Daoy (cell line): Measurements from ENCODE around the gene UPK2. TPM values are rescaled to one million over a fixed set of nuclear protein-coding genes. Genes with fewer than 3 reads are reported as not detected.

Source experiments
- DNase-seq: peaks from one replicate; pipeline ENCODE4 v3.0.0-alpha.2; 2015; ENCODE audit warnings: low read depth
- total RNA-seq: library from RNA; depleted of rRNA; stranded (reverse); fragments of >200 nt; shearing (Covaris generic); gene quantifications from 2 replicates; pipeline ENCODE4 v1.2.3, GENCODE V29; 2014; rRNA removed

UPK2 gene
- total RNA-seq = not detected in 2 replicates

DNA sequence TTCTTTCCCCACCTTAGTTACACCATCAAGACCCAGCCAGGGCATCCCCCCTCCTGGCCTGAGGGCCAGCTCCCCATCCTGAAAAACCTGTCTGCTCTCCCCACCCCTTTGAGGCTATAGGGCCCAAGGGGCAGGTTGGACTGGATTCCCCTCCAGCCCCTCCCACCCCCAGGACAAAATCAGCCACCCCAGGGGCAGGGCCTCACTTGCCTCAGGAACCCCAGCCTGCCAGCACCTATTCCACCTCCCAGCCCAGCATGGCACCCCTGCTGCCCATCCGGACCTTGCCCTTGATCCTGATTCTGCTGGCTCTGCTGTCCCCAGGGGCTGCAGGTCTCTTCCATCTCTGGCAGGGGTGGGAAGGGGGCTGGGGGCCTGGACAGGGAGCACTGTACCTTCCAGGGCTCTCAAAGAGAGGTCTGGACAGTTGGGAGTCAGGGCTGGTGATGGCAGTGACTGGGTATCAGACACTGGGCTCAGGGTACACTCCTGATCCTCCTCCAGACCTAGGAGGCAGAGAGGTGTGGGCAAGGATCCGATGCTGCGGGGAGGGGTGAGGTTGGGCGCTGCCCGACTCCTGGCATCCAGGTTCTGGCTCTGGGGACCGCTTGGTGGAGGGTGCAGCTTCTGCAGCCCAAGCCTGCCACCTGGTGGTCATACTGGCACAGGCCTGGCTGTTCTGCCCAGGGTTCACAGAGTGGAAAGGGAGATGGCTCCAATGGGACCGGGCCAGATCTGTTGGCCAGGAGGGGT lies at the start of gene UPK2:
TSS of gene UPK2 (plus strand) at position 205 of the 753 bp plus-strand sequence. CDS start at position 258, 53 bp downstream.
- peak; percentile 84 for DNase-seq

- peak; percentile 77 for DNase-seq
Observed at GRCh38 chr11:118907051-118908042, 48.8 kb upstream of the UPK2 start.

- DNase-seq = no peak
Observed at GRCh38 chr11:118908264-118908663, 47.8 kb upstream of the UPK2 start.

GRCh38 chr11:118908901-118909618 lies 47.0 kb upstream of the UPK2 start:
- peak; percentile 58 for DNase-seq

DNA sequence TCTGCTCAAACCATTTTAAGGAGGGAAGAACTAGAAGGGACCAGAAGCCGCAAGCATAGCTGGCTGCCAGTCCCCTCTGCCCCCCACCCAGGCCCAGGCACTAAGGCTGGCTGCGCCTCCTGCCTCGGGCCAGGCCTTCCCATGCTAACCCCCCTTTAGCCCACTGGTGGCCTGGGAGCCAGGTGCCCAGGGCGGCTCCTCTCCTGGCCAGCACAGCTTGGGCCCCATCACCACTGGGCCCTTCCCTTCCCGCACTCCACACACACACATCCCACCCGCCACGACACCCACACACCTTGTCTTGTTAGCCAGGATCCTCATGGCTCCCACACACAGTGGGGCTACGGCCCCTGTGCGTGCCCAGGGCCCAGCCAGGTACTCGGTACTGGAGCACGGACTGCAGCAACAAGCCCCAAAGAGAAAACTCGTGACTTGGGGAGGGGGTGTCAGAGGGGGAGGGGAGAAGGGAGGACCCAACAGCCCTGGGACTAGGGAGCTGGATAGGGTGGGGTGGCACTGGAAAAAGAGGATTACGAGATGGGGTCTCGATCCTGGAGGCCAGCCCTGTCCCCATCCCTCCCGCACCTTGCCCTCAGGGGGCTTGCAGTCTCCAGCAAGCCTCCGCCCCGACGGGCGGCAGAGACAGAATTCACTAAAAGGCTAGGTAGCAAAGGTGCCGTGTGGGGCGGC lies 46.3 kb upstream of the UPK2 start:
- DNase-seq = no peak

GRCh38 chr11:118910309-118911112 lies 45.6 kb upstream of the UPK2 start:
- peak; percentile 86 for DNase-seq

GRCh38 chr11:118911113-118911879 lies 44.8 kb upstream of the UPK2 start:
- peak; percentile 79 for DNase-seq

GRCh38 chr11:118911880-118912741 lies 44.0 kb upstream of the UPK2 start:
- DNase-seq = peak; percentile 96

DNA sequence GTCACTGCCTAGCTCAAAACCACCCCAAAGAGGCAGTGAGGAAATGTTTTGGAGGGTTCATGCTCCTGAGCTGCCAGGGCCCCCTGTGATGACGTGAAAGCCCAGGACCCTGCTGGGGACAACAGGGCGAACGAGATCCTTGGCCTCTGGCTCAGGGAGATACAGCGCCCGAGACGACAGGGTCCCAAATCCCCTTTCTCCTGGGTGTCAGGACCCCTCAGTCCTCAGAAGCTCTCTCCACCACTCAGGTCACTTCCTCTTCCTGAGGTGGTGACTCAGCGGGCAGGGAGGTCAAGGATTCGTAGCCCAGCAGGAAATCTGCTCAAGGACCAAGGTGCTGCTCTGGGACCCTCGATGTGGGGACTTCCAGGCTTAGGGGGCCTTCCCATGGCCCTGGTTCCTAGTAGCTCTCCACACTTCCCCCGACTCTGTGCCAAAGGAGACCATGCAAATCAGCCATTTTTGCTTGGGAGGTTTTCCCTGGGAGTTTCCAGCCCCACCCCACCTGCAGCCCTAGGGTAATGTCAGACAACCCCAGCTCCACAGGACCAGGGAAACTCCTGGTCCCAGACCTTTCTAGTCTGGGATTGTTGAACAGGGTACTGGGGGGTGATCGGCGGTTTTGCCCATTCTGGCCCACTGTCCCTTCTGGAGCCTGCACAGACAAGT lies 43.2 kb upstream of the UPK2 start:
- DNase-seq = peak; percentile 65

DNA sequence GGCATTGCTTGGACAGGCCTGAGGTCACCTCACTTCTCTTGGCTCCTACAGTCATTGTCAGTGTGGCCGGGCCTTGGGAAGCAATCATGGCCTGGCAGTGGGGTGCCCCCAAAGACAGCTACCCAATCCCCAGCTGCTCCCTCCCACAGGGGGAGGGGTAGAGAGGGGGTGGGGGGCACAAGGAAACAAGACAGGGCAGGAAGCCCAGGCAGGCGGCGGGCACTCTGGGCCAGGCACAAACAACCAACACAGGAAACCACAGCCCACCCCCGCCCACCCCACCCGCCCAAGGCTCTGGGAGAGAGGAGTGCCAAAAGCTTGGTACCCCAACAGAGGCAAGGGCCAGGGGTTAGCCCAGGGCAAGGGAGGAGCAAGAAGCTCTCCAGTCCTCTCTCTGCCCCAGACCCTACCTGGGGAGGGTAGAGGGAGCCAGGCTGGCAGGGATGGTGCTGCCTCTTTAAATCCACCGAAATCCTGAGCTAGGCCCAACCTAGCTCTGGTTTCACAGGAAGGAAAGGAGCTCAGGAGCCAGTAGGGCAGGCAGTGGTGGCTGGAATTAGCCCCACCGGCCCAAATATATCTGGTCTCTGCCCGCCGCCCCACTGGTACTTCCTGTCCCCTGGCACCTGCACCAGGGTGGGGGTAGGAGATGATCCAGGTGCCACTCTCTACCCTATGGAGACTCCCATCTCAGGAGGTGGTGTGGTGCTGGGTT lies 42.5 kb upstream of the UPK2 start:
- peak; percentile 48 for DNase-seq

- peak; percentile 72 for DNase-seq
Observed at GRCh38 chr11:118914178-118914918, 41.8 kb upstream of the UPK2 start.

GRCh38 chr11:118914987-118915386 lies 41.1 kb upstream of the UPK2 start:
- DNase-seq = no peak

DNA sequence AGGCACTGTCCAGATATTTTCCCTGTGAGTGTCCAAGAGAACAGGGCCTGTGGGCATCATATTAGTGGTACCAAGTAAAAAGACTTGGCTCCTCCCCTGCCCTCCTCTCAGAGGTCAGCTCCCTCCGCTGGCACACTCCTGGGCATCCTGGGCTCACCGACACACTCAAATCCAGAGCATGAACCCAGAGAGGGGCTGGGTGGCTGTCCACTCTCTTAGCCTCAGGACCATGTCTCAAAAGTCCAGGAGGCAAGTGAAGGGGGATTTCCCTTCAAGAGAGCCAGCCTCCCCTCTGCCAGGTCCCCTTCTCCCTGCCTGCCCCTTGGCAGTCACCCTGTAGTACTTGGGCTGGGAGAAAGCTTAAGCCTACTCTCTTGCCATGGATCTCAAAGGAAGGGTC lies 40.7 kb upstream of the UPK2 start:
- no peak for DNase-seq

- DNase-seq = no peak
Observed at GRCh38 chr11:118915941-118916841, 39.9 kb upstream of the UPK2 start.

DNA sequence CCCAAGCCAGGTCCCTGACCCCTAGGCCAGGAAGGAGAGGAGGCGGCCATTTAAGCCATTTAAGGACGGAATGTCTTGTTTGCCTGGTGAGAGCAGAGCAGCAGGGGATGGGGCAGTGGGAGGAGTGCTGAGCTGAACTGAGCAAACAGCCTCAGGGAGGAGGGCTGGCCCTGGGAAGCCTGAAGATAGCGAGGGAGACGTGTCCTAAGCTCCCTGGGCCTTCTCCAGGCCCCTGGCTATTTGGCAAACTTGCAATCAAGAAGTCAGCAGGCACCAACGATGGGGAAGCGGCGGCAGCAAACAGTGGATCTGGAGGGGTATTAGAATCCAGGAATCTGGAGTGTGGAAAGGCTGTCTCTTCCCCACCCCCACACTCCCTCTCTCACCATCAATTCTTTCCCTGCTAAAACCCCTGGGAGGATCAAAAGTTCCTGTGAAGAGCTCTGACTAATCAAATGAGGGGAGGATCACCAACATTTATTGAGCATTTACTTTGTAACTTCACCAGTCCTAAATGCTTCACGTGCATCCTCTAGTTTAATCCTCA lies 39.2 kb upstream of the UPK2 start:
- DNase-seq = peak; percentile 70
